Right hindlimb (tissue), 1 donor: ENCODE data around the gene SYNJ1.
"Not testable (repeated sequence)": the region's sequence is repeated elsewhere in the genome, so short reads cannot be mapped to it uniquely, and the experiment has no call there.

ENCODE experiments used
- DNase-seq: peaks from one replicate; pipeline ENCODE4 v3.0.0-alpha.2; 2018

Gene SYNJ1

GRCh38 chr21:32727687-32728455 lies at the start of gene SYNJ1:
SYNJ1 (minus strand) TSS chr21:32728013; CDS start chr21:32726895, 1,118 bp downstream.
- DNase-seq: peak; percentile 96

DNA sequence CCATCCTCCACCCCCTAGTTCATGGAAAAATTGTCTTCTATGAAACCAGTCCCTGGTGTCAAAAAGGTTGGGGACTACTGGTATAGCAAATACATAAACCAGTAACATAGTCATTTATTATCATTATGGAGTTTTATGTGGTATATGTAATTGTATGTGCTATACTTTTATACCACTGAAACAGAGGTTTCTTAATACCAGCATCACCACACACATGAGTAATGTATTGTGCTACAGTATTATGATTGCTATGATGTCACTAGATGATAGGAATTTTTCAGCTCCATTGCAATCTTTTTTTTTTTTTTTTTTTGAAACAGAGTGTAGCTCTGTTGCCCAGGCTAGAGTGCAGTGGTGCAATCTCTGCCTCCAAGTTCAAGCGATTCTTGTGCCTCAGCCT lies 49.5 kb upstream of the SYNJ1 start:
- no peak for DNase-seq

GRCh38 chr21:32776743-32777142 lies 48.9 kb upstream of the SYNJ1 start:
- DNase-seq: no peak

- not testable (repeated sequence) for DNase-seq
Observed at GRCh38 chr21:32773048-32773344, 45.2 kb upstream of the SYNJ1 start.

DNA sequence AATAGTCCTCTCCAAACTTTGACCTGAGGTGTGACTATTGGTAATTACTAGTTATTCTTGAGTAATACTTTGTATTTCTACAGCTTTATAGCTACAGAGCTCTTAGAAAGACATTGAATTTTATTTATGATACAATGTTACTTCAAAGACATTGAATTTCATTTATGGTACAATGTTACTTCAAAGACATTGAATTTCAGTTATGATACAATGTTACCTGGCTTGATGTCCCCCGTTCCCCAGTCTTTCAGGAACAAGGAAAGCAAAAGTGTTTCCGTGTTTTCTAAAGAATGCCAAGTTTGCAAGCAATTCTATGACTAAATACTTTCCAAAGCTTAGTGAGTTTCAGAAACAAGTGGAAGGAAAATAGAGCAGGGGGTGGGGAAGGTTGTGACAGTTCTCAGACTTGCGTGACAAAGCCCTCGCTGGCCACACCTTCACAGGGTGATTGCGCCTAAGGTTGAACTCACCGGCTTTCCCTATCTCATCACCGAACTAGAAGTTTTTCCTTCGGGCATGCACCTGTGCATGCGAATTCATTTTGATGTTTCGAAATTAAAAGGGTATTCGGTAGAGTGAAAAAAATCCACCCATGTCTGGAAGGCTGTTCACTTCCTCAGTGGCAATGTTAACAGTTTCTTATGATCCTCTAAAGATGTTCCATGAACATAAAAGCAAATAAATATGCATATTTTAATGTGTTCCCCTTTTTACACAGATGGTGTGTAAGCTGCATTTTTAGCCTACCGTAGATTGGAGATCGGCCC lies 44.7 kb upstream of the SYNJ1 start:
- DNase-seq: no peak

- DNase-seq: peak; percentile 73
Observed at GRCh38 chr21:32770871-32771523, 43.2 kb upstream of the SYNJ1 start.

GRCh38 chr21:32768530-32768929 lies 40.7 kb upstream of the SYNJ1 start:
- DNase-seq: no peak

DNA sequence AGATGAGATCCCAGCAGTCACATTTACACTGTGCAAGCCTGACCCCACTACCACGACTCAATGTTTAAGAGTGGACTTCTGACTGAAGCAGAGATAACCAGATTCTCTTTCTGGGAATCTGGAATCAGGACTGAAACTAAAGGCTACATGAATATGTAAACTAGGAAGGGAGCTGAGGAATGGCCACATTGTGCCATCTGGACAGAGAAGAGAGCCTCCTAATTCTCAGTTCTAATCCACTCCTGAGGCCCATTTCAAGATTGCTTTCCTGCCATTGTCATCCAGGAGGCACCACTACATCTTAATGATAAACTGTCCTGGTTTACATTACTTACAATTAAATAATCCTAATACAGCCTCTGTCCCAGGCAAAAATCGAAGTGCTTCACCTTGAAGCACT lies 37.2 kb upstream of the SYNJ1 start:
- DNase-seq: no peak

DNA sequence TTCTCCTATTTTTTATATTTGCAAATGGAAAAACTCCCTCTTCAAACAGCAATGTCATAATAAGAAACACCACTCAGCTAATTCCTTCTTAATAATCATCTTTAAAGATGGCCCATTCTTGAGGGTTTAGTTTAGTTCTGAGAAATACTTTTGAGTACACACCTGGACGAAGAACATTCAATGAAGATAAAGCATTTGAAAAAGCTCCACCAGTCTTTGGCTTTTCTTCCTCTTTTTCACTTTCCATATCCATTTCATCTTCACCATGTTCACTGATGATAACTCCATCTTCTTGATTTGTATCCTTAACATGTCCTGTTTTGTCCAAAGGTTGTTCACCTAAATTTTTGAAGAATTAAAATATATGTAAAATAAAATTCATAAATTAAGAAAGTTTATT lies 36.4 kb upstream of the SYNJ1 start:
- no peak for DNase-seq

- DNase-seq: no peak
Observed at GRCh38 chr21:32757804-32758203, 30.0 kb upstream of the SYNJ1 start.

- DNase-seq: no peak
Observed at GRCh38 chr21:32756096-32756495, 28.3 kb upstream of the SYNJ1 start.

GRCh38 chr21:32753818-32754585 lies 26.2 kb upstream of the SYNJ1 start:
- DNase-seq: no peak

DNA sequence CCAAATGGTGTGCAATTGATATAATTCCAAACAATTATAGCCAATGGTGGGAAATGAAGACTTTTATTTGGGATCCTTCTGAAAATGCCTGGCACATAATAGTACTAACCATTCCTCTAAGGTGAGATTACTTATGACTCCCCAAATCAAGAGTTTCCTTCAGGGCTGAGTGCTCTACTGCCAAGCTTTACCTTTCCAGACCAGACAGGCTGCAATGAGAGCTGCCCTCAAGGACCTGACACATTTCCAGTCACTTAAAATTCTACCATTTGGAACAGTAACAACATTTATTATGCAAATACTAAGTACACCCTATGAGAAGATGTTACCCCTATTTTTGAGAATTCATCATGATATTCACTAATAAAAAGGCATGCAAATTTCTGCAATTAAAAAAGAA lies 22.6 kb upstream of the SYNJ1 start:
- DNase-seq: no peak

GRCh38 chr21:32749662-32750061 lies 21.8 kb upstream of the SYNJ1 start:
- DNase-seq: no peak

- DNase-seq: no peak
Observed at GRCh38 chr21:32748529-32748928, 20.7 kb upstream of the SYNJ1 start.

DNA sequence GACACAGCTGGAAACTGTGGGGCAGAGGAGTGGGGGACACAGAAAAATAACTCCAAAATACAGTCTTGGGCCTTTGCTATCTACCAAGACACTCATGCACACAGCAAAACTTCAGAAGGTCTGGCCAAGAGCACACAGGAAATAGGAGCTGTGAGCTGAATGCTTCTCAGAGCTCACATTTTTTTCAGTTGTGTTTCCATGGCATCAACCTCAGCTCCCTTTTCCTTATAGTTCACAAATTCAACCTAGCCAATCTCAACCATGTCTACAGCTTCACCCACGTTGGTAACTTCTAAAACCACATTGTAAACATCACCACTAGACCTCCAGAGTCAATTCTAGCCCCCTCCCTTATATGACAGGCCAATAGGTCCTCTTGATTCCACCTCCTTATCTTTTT lies 19.6 kb upstream of the SYNJ1 start:
- no peak for DNase-seq

DNA sequence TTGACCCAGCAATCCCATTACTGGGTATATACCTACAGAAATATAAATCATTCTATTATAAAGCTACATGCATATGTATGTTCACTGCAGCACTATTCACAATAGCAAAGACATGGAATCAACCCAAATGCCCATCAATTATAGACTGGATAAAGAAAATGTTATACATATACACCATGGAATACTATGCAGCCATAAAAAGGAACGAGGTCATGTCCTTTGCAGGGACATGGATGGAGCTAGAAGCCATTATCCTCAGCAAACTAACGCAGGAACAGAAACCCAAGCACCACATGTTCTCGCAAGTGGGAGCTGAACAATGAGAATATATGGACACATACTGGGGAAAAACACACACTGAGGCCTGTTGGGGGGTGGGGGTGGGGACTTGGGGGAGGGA lies 18.9 kb upstream of the SYNJ1 start:
- DNase-seq: not testable (repeated sequence)

- DNase-seq: no peak
Observed at GRCh38 chr21:32742396-32742795, 14.6 kb upstream of the SYNJ1 start.

GRCh38 chr21:32741336-32741735 lies 13.5 kb upstream of the SYNJ1 start:
- no peak for DNase-seq

DNA sequence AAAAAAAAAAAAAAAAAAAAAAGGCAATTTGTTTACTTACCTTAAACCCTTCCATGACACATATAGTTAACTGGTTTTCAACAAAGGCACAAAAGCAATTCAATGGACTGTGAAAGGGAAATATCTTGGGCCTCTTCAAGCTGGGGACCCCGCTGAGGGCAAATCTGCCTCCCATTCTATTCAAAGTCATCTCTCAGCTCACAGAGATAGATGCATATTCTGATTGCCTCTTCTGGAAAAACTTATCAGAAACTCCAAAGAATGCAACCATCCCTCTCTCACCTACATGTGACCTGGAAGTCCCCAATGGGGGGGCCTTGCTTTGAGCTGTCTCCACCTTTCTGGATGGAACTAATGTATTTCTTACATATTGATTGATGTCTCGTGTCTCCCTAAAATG lies 12.1 kb upstream of the SYNJ1 start:
- DNase-seq: no peak

- DNase-seq: not testable (repeated sequence)
Observed at GRCh38 chr21:32736083-32736482, 8.3 kb upstream of the SYNJ1 start.

- DNase-seq: no peak
Observed at GRCh38 chr21:32735524-32735923, 7.7 kb upstream of the SYNJ1 start.

GRCh38 chr21:32733990-32734613 lies 6.3 kb upstream of the SYNJ1 start:
- DNase-seq: no peak
